Activated gamma-delta T cell treated with Interleukin-2 at 50 U/mL for 16 hours (primary cell): ENCODE results near the gene LPO.

ENCODE experiments used
- DNase-seq: peaks from one replicate; pipeline ENCODE4 v3.0.0-alpha.2; 2020

LPO gene

GRCh38 chr17:58306131-58306951 lies 68.0 kb downstream of the LPO start:
- no peak for DNase-seq

GRCh38 chr17:58307468-58308172 lies 69.2 kb downstream of the LPO start:
- no peak for DNase-seq

GRCh38 chr17:58308173-58308984 lies 70.0 kb downstream of the LPO start:
- peak; percentile 3 for DNase-seq

GRCh38 chr17:58308985-58309917 lies 70.9 kb downstream of the LPO start:
- DNase-seq, result no peak

- no peak for DNase-seq
These were observed 71.5 kb downstream of the LPO start for GRCh38 chr17:58309918-58310259.

- no peak for DNase-seq
These were observed 72.4 kb downstream of the LPO start for GRCh38 chr17:58310511-58311428.

GRCh38 chr17:58311429-58311894 lies 73.1 kb downstream of the LPO start:
- no peak for DNase-seq

- no peak for DNase-seq
These were observed 73.7 kb downstream of the LPO start for GRCh38 chr17:58312021-58312630.

GRCh38 chr17:58312829-58313228 lies 74.4 kb downstream of the LPO start:
- no peak for DNase-seq

GRCh38 chr17:58313815-58314705 lies 75.7 kb downstream of the LPO start:
- DNase-seq, result no peak

- no peak for DNase-seq
These were observed 76.3 kb downstream of the LPO start for GRCh38 chr17:58314706-58315015.

GRCh38 chr17:58315281-58315711 lies 76.9 kb downstream of the LPO start:
- DNase-seq, result no peak

GRCh38 chr17:58315750-58316149 lies 77.4 kb downstream of the LPO start:
- no peak for DNase-seq

GRCh38 chr17:58316260-58316960 lies 78.0 kb downstream of the LPO start:
- DNase-seq, result no peak

GRCh38 chr17:58317421-58318064 lies 79.2 kb downstream of the LPO start:
- peak; percentile 72 for DNase-seq

GRCh38 chr17:58318065-58318481 lies 79.7 kb downstream of the LPO start:
- DNase-seq, result peak; percentile 2
